MM.1S (cell line): ENCODE measurements around the gene ELMO1.

Experiments used
- EZH2 ChIP-seq: fragments of 300-600 bp; sonication (generic); optimal IDR thresholded peaks from 2 replicates; pipeline ENCODE3; 2017; ENCODE audit warnings: low read depth, mild to moderate bottlenecking, antibody characterized with exemption, low read length, mixed read lengths
- EZH2phosphoT487 ChIP-seq: fragments of 300-600 bp; sonication (generic); IDR thresholded peaks from 2 replicates; pipeline ENCODE4 v1.6.1; 2018; ENCODE audit warnings: antibody characterized with exemption, low read length
- TF ChIP-seq, protein P1 (sequence below): fragments of 300-600 bp; sonication (generic); IDR thresholded peaks from 2 replicates; pipeline ENCODE4 v1.5.1; 2016; ENCODE audit warnings: antibody characterized with exemption, low read length, mixed read lengths

GRCh38 chr7:36937754-36938563, 510.7 kb downstream of the ELMO1 start:
- TF ChIP-seq, protein P1, sequence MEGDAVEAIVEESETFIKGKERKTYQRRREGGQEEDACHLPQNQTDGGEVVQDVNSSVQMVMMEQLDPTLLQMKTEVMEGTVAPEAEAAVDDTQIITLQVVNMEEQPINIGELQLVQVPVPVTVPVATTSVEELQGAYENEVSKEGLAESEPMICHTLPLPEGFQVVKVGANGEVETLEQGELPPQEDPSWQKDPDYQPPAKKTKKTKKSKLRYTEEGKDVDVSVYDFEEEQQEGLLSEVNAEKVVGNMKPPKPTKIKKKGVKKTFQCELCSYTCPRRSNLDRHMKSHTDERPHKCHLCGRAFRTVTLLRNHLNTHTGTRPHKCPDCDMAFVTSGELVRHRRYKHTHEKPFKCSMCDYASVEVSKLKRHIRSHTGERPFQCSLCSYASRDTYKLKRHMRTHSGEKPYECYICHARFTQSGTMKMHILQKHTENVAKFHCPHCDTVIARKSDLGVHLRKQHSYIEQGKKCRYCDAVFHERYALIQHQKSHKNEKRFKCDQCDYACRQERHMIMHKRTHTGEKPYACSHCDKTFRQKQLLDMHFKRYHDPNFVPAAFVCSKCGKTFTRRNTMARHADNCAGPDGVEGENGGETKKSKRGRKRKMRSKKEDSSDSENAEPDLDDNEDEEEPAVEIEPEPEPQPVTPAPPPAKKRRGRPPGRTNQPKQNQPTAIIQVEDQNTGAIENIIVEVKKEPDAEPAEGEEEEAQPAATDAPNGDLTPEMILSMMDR = peak; percentile 55
- TF ChIP-seq EZH2 = no peak
- TF ChIP-seq EZH2phosphoT487 = no peak
